Stromal cell of bone marrow (primary cell): ENCODE results near the gene ARSJ.
"Not testable (repeated sequence)": the region's sequence is repeated elsewhere in the genome, so short reads cannot be mapped to it uniquely, and the experiment has no call there.

Source experiments
- DNase-seq: peaks from one replicate; pipeline ENCODE4 v3.0.0-alpha.2; 2012; ENCODE audit warnings: low read depth

Gene ARSJ

DNA sequence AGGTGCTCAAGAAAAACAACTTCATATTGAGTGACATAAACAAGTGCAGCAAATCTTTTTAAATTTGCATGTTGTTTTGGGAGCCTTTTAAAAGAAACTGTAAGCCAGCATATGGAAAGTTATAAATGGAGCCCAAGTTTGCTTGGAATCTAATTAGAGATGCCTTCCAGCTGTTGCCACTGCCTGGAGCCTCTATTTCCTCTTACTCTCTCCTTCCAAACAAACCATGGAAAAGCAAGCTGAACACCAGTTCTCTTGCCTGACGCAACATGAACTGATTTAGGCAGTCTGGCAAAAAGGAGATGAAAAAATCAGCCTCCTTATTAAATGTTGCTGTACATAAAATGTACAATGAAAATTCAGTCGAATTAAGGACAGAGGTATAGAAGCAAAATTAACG, 21.5 kb downstream of the ARSJ start:
- no peak for DNase-seq

DNA sequence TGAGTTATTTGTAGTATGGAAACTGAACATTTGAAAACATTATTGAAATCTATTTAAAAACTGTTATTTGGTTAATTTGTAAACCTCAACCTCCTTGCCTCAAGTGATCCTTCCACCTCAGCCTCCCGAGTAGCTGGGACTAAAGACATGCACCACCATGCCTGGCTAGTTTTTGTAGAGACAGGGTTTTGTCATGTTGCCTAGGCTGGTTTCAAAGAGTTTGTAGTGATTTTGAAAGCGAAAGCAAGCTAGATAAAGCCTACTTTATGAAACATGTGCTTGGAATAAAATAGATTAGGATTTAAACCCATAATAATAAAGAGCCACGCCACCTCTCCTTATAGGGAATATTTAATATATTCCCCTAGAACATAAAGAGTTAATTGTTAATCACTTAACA, 23.5 kb downstream of the ARSJ start:
- no peak for DNase-seq

DNA sequence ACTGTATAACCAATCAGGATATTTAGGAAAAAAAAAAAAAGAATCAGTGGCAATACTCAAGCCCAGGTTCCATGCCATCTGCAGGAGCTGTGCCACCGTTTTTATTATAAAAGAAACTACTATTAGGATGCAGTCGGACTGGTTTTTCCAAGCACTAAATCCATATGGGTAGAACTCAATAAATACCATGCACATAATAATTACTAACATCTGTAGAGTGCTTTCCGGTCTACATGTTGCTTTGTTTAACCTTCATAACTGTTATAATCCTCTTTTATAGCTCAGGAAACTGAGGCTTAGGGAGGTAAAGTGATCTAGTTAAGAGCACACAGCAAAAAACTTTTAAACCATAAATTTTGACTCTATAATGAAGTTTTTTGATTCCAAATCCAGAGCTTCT, 24.0 kb downstream of the ARSJ start:
- DNase-seq, result no peak

DNA sequence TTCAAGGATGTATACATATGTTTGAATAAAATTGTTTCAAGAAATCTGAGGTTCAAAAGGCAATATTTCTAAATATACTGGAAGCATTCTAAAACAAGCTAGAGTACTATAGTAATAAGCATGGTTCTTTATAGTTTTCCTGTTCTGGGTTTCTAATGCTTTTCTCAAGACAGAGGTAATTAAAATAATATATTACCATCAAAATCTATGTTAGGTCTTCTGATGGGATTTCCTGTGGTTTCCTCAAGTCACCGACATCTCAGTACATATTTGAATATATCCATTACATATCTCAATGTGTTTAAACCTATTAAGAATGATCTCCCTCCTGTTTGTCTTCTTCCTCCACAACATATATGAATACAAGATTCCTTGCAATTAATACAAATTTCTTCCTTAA, 25.6 kb downstream of the ARSJ start:
- DNase-seq, result no peak

DNA sequence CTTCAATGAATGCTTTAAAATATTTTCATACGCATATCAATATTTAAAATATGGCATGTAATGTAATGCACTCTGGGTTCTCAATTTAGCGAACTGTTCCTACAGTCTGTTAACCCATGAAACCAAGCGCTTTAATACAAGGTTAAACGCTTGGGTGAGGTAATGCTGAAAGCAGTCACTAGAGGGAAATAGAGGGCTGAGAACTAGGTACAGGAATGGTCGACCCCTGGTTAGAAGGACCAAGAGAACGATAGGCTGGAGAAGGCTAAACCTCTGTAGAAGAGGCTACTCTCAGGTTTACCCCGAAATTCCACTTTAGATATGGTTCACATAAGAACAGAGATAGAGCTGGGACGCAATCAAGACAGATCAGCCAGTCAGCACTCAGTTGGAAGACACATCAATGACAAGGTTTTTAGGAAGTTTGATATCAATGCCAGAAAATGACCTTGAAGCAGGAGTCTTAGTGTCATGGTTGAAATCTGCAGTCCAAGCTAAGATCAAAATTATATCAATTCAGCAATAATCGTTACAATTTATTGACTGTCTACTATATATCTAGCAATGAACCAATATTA, 26.9 kb downstream of the ARSJ start:
- DNase-seq, result no peak

DNA sequence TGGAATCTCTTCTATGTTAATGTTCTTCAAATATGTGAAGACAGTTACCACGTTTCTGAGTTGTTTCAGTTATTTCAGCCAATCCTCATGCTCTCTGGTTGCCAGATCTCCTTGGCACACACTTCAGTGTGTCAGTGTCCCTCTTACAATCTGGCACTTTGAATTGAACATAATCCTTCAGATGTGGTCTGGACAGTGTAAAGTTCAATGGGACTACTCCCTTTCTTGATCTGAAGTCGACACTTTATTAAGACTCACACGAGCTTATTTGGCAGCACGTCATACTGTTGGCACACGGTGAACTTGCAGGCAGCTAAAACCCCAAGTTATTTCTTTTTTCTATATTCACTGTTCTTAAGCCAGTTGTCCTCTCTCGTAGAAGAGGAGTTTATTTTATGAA, 28.2 kb downstream of the ARSJ start:
- peak; percentile 35 for DNase-seq

DNA sequence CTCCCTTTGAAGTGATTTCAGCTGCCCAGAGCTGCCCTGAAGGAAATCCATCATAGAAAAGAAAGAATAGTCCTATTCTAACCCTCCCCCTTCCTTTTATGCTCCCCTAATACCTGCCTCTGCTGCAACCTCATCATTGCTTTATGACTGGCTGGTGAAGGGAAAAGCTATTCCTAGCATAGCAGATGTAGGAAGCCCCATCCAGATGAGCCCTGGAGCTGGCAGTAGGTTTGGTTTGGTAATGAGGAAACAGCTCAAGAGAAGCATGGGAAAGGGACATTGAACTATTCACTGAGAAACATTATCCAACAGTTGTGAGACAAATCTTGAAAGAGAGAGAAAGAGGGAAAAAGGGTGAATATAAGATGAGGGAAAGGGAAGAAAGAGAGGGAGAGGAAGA, 29.2 kb downstream of the ARSJ start:
- DNase-seq, result no peak

DNA sequence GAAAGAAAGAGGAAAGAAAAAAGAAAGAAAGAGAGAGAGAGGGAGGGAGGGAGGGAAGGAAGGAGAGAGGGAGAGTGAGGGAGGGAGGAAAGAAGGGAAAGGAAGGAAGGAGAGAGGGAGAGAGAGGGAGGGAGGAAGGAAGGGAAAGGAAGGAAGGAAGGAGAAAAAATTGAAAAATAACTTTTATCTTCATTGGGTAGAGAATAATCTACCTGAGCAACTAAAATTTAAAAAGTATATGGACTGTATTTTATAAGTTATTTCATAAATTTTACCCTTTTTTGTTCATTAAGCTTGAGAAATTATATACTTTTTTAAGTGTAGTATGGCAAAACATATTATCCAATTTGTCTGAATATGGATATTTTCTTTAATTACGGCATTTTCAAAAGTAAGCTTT, 32.0 kb downstream of the ARSJ start:
- no peak for DNase-seq

DNA sequence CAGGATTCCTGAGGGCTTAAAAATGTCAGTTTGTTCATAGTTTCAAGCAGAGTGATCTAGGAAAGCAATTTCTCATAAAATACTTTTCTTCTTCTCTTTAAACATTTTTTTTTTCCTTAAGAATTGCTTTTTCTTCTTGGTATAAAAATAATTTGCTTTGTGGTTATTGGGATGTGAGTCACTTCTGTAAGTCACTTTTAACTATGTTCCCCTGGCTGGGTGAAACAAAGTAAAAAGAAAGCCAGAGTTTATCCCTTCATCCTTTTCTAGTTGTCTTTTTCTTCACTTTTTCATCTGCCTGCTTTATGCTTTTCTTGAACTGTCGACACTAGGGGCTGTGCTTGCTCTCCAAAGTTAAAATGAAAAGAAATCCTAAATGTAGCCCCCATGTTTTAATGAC, 33.5 kb downstream of the ARSJ start:
- peak; percentile 47 for DNase-seq

DNA sequence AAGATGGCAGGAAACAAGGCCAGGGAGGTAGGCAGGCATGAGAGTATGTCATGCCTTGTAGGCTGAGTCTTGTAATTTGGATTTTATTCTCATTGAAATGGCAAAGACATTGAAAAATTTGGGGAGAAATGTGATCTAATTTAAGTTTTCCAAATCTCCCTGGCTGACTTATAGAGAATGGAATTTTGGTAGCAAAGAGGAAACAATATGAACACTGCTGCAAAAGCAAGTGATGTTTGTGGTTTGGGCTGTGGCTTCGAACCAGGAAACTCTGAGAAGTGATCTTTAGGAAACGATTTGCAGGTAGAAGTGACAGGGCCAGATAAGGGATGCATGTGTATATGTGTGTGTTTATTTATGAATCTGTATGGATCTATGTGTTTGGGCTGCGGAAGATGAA, 35.6 kb downstream of the ARSJ start:
- no peak for DNase-seq

DNA sequence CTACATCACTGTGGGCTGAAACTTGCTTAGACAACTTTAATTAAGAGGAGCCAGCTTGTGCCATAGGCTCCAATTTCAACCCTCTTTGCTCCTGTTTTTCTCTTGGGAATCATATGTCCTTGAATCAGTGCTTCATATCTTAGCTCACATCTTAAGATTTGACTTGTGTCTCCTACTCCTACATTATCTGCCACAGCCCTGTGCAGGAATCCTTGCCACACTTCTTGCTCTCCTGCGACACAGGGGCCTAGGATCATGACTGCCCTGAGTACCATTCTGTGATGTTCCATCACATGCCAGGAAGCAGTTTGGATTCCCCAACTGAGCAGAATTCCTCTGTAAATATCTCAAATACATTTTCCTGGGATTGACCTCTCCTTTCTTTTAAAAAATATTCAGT, 36.4 kb downstream of the ARSJ start:
- DNase-seq, result no peak

DNA sequence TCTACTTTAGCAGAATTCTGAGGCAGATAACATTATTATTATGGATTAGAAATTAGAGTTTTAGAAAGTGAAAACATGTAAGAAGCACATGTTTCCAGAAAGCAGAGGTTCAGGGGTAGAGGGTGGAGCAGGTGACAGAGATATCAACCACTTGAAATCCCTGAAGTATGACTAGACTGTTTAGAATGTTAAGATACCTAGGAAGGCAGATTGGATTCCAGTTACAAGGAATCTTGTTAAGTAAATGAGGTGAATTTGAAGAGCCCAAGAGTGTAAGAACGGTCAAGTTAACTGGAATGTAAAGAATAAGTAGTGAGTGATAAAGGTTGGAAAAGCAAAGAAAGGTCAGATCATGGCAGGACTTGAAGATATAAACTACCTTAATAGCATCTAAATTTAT, 37.6 kb downstream of the ARSJ start:
- DNase-seq, result no peak

DNA sequence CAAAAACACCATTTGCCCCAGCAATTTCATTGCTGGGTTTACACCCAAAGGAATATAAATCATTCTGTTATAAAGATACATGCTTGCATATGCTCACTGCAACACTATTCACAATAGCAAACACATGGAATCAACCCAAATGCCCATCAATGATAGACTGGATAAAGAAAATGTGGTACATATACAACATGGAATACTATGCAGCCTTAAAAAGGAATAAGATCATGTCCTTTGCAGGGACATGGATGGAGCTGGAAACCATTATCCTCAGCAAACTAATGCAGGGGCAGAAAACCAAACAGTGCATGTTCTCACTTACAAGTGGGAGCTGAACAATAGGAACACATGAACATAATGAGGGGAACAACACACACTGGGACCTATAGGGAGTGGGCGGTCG, 39.3 kb downstream of the ARSJ start:
- DNase-seq, result not testable (repeated sequence)

DNA sequence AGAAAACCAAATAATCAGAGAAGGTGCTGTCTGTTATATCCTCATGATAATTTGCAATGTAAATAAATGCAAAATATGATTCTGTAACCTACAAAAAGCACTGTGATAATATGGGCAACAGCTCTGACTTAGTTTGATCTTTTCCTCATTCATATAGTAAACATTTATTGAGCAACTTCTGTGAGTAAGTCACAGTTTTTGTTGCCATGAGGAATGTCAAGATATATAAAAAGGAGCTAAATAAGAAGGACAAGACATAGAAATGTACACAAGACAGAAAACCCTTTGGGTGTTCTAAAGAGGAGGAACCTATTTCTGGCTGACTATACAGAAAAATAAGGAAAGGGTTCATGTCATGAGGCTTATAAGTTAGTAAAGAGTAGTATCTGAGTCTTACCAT, 44.3 kb downstream of the ARSJ start:
- no peak for DNase-seq

DNA sequence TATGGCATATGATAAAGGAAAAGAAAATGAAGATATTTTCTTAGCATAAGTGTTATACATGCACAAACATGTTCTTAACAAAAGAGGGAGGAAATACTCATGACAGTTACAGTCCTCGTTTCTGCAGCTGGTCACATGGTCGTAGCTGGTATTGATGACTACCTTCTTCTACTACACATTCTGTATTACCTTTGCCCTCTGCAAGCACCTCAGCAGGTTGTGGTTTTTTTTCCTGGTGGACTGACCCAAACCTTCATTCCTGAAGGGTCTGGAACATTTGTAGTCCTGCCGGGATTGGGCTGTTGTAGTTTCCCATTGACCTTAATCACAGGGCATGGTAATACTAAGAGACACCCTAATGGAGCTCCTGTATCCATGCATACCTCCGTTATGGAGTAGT, 54.7 kb downstream of the ARSJ start:
- not testable (repeated sequence) for DNase-seq

DNA sequence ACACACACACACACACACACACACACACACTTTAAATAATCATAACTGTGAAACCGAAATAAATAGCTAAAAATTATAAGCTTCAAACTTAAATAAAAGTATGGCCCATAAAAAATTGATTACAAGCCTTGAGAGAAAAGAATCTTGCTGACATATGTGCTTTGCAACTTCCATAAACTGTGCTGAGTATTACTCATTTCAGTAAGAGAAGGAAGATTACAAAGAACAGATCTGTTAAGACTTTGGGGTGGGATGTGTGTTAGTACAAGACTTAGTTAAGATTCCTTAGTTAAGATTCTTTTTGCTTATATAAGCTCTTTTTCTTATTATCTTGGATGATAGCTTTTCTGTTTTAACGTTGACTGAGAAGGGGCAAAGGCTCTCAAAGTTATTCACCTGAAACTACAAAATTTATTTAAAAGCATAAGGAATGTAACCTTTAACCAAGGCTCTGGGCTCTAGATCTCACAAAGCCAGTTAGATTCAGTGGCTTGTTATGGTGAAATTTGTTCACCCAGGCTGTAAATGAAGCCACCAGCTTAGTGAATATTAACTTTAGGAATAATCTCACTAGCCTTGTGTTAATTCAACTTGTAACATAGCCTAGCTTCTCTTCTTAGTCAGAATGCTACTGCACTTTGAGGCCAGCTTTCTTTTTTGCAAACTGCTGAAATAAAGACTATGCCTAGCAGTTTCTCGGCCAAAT, 58.2 kb downstream of the ARSJ start:
- DNase-seq, result peak; percentile 11

DNA sequence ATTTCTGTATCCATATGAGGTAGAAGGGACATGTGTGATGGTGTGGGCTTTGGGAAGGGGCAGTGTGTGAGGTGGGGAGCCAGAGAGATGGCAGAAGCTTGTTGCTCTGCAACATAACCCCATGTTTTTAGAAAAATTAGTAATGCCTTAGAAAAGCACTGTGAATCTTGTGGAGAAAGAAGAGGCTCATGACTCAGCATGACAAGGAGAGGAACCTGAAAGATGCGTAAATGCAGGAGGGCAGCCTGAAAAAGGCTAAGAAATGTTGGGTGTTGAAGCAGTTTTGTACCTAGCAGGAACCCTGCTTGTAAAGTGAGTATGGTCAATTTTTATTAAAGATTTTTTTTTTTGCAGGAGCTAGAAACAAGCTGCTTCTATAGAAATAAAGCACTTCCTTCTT, 59.8 kb downstream of the ARSJ start:
- peak; percentile 13 for DNase-seq

DNA sequence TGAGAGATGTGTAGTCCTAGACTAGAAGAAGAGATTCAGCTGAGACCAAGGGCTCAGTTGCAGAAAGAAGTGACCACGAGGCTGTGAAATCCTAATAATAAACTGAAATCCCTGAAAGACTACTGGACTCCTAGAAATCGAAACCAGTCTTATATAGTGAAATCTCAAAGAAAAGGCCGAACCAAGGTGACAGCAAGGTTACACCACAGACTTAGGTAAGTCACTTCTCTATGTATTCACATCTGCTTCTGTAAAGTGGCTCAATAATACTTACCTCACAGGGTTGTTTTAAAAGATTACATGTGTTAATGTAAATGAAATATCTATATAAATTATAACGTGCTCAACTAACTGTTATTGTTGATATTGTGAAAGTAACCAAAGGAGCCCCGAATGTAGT, 60.3 kb downstream of the ARSJ start:
- DNase-seq, result no peak

DNA sequence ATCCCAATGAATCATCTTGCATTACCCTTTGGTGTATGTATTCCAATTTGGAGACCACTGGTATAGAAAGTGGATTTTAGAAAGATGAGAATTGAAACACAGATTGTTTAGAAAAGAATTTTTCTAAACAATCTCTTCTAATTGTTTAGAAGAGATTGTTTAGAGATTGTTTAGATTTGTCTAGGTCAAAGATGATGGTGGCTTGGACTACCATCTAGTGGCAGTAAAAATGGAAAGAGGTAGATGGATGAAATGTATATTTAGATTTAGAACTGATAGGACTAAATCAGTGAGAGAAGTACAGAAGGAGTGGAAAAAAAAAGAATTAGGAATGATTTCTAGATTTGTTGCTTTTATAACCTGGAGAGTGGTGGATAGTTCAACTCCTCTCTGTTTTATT, 70.6 kb downstream of the ARSJ start:
- DNase-seq, result no peak

DNA sequence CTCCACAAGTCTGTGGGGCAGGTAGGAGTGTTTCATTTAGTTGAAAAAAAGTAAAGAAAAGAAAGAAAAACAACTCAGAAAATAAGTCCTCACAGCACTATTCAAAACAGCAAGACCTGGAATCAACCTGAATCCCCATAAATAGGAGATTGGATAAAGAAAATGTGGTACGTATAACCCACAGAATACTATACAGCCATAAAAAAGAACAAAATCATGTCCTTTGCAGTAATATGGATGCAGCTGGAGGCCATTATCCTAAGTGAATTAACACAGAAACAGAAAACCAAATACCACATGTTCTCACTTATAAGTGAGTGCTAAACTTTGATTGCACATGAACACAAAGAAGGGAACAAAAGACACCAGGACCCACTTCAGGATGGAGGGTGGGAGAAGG, 71.9 kb downstream of the ARSJ start:
- DNase-seq, result no peak

DNA sequence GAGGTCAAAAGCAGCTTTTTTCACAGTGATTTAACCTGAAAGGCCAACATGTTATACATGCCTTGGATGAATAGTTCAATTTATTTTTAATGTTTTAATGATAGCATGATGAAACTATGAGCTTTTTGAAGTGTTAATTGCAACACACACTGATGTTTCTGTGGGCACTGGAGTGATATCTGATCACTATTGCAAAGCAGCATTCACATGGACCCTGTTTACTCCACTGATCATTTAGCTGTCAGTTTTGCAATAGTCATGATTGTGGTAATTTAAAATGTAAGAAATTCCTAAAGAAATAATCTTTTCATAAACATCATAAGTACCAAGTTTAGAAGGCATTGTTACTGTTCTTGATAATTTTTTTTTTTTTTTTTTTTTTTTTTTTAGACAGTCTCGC, 74.1 kb downstream of the ARSJ start:
- DNase-seq, result no peak

DNA sequence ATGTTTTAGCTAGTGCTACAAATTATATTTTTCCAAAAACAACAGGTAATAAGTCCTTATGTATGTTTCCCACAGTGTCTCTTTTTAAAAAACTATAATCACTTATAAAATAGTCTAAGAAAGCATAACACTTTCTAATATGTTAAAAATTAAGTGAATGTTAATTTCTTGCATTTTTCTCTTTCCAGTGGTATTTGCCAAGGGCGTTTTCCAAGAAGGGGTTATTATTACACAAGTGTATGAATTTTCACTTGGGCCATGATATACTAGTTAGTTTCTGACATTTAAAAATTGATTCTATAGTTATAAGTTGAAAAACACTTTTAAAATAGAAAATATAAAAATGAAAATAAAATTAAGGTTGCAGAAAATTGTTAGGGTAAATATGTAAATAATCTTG, 74.6 kb downstream of the ARSJ start:
- DNase-seq, result no peak

DNA sequence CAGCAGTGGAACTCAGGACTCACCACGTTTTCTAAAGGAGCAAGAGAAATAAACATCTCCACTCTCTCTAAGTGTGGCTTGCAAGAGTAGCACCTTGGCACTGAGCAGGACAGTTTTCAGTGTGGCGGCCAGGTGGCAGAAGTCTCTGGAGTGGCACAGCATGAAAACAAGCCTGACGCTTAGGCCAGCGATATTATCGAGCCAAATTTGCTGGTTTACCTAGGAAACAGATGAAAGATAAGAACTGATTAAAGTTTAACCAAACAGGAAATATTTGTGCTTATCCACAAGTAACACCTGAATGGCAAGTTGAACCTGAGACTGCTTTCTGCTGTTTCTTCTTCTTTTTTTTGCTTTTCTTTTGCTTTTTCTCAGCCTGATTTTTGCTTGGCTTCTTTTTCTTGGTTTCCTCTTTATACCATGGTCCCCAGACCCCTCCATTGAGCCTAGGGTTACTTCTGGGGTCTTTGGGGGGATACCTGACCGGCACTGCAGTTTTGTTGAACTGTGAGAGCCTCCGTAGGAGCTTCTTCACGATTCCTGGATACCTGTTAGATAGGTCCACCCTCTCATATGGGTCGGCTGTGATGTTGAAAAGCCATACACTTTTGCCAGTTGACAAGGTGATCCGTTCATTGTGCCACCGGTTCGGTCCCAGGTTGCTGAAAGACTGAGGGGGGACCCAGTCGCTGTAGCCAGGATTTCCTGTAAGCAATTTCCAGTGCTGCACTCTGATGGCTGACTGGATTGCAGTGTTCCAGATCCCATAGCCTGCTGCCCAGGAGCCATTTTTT, 77.3 kb downstream of the ARSJ start:
- no peak for DNase-seq
